ENCODE measurements around the gene CPN2.

Gene CPN2

GRCh38 chr3:194381460-194381875 is 30.3 kb upstream of the CPN2 start:
- peak; percentile 73 for DNase-seq (ENCODE audit: low read depth, low spot score)

GRCh38 chr3:194380326-194380725 is 29.2 kb upstream of the CPN2 start:
- DNase-seq (ENCODE audit: low read depth, low spot score), result no peak

- no peak for DNase-seq (ENCODE audit: low read depth, low spot score)
Observed at GRCh38 chr3:194379651-194380050, 28.5 kb upstream of the CPN2 start.

GRCh38 chr3:194379231-194379630 is 28.1 kb upstream of the CPN2 start:
- no peak for DNase-seq (ENCODE audit: low read depth, low spot score)

GRCh38 chr3:194377708-194378107 is 26.6 kb upstream of the CPN2 start:
- no peak for DNase-seq (ENCODE audit: low read depth, low spot score)

GRCh38 chr3:194376241-194376560 is 25.1 kb upstream of the CPN2 start:
- no peak for DNase-seq (ENCODE audit: low read depth, low spot score)

- peak; percentile 48 for DNase-seq (ENCODE audit: low read depth, low spot score)
Observed at GRCh38 chr3:194375473-194376240, 24.5 kb upstream of the CPN2 start.

GRCh38 chr3:194374935-194375334 is 23.8 kb upstream of the CPN2 start:
- DNase-seq (ENCODE audit: low read depth, low spot score), result no peak

- DNase-seq (ENCODE audit: low read depth, low spot score), result no peak
Observed at GRCh38 chr3:194373899-194374298, 22.8 kb upstream of the CPN2 start.

GRCh38 chr3:194373028-194373427 is 21.9 kb upstream of the CPN2 start:
- DNase-seq (ENCODE audit: low read depth, low spot score), result peak; percentile 48

- no peak for DNase-seq (ENCODE audit: low read depth, low spot score)
Observed at GRCh38 chr3:194370753-194371152, 19.6 kb upstream of the CPN2 start.

GRCh38 chr3:194369522-194370279 is 18.6 kb upstream of the CPN2 start, which contains the start of gene LRRC15:
Gene LRRC15, minus strand, starts transcription at chr3:194369743. Its CDS starts 8,700 bp downstream, at chr3:194361043.
- peak; percentile 71 for DNase-seq (ENCODE audit: low read depth, low spot score)

GRCh38 chr3:194368918-194369317 is 17.8 kb upstream of the CPN2 start:
- no peak for DNase-seq (ENCODE audit: low read depth, low spot score)

- DNase-seq (ENCODE audit: low read depth, low spot score), result no peak
Observed at GRCh38 chr3:194367992-194368841, 17.1 kb upstream of the CPN2 start.

- no peak for DNase-seq (ENCODE audit: low read depth, low spot score)
Observed at GRCh38 chr3:194365978-194366490, 14.9 kb upstream of the CPN2 start.

- no peak for DNase-seq (ENCODE audit: low read depth, low spot score)
Observed at GRCh38 chr3:194365526-194365925, 14.4 kb upstream of the CPN2 start.

GRCh38 chr3:194364652-194365434 is 13.7 kb upstream of the CPN2 start:
- peak; percentile 91 for DNase-seq (ENCODE audit: low read depth, low spot score)

GRCh38 chr3:194364314-194364651 is 13.2 kb upstream of the CPN2 start:
- DNase-seq (ENCODE audit: low read depth, low spot score), result no peak

- no peak for DNase-seq (ENCODE audit: low read depth, low spot score)
Observed at GRCh38 chr3:194360568-194360967, 9.4 kb upstream of the CPN2 start.

GRCh38 chr3:194357681-194358080 is 6.6 kb upstream of the CPN2 start:
- no peak for DNase-seq (ENCODE audit: low read depth, low spot score)

- DNase-seq (ENCODE audit: low read depth, low spot score), result no peak
Observed at GRCh38 chr3:194355379-194355778, 4.3 kb upstream of the CPN2 start.
